NCI-H345 treated with DMSO at 0.1 percent for 48 hours (cell line): ENCODE results near the gene BBOF1.

Experiments used
- DNase-seq: peaks from one replicate; lab custom pipeline; 2025; ENCODE audit not compliant: unreplicated experiment; lab: John Stamatoyannopoulos, UW

BBOF1 gene

GRCh38 chr14:74022346-74022745 is 3.2 kb downstream of the BBOF1 start:
- no peak for DNase-seq

GRCh38 chr14:74029136-74029535 is 10.0 kb downstream of the BBOF1 start:
- DNase-seq, result no peak

GRCh38 chr14:74034572-74034971 is 15.4 kb downstream of the BBOF1 start:
- no peak for DNase-seq

DNA sequence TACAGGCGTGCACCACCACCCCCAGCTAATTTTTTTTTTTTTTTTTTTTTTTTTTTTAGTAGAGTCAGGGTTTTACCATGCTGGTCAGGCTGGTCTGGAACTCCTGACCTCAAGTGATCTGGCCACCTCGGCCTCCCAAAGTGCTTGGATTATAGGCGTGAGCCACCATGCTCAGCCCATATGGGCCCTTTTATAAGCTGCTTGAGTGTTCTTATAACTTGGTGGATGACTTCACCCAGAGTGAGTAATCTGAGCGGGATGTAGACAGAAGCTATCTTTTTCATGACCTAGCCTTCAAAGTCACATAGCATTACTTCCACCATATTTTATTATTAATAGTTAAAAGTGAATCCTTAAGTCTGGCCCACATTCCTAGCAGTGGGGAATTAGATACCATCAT is 16.4 kb downstream of the BBOF1 start:
- DNase-seq, result no peak

- DNase-seq, result peak; percentile 41
Measured at GRCh38 chr14:74038020-74038859, 19.1 kb downstream of the BBOF1 start.

- DNase-seq, result no peak
Measured at GRCh38 chr14:74042296-74042695, 23.1 kb downstream of the BBOF1 start.

DNA sequence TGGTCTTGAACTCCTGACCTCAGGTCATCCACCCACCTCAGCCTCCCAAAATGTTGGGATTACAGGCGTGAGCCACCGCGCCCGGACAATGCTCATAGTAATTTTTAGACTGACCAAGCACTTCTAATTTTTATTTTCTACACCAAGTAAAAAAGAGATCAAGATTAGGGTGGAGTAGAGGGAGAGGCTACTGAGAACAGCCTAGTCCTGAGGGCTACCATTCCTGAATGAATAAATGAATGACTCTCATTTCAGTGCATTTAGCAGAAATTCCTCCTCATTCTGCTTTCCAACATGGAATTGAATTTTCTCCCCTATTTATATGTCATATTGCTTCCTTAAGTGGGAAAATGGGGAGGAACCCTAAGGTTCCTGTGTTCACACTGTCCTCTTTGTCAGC is 26.4 kb downstream of the BBOF1 start:
- DNase-seq, result no peak

DNA sequence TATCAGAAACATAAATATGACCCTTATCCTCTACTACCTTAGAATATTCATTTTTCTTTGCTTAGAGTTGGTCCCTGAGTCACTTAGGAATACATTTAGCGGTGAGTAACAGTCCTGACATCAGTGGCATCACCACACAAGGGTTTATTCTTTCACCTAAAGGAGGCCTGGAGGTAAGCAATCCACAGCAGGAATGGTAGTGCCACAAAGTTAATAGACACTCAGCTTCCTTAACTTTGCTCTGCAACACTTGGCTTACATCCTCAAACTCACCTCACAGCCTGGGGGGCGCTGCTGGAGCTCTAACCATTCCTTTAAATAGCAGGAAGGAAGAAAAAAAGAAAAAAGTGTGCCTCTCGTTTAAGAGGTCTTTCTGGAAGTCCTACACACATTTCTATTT is 29.1 kb downstream of the BBOF1 start:
- no peak for DNase-seq

DNA sequence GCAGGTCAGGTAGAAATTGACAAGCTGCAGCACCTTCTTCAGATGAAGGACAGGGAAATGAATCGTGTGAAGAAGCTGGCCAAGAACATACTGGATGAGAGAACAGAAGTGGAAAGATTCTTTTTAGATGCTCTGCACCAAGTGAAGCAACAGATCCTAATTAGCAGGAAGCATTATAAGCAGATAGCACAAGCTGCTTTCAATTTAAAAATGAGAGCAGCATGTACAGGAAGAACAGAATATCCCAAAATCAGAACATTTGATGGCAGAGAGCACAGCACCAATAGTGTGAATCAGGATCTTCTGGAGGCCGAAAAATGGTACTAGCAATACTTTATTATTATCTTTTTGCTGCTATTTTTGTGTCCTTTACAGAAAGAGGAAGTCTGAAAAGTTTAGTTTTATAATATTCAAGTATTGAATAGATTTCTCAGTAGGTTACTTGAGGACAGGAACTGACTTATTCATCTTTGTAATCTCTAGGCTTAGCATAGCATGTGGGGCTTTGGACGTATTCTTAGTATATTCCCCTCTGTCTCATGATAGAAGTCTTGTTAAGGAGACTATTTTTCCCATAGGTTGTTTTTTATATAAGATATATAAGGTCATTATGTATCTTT is 30.8 kb downstream of the BBOF1 start:
- no peak for DNase-seq

DNA sequence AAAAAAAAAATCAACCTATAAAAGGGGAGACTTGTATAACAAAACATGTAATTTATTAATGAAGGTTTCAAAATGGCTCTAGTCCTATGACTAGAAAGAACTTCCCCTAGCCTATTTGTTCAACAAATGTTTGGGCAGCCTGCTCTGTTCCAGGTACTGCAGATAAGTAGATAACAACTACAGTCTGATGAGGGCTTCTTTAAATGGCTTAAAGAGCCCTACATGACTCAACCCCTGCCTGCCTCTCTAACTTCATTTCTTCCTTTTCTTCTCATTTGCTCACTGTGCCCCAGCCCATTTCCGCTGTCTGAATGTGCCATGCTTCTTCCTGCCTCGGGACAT is 43.6 kb downstream of the BBOF1 start:
- no peak for DNase-seq

DNA sequence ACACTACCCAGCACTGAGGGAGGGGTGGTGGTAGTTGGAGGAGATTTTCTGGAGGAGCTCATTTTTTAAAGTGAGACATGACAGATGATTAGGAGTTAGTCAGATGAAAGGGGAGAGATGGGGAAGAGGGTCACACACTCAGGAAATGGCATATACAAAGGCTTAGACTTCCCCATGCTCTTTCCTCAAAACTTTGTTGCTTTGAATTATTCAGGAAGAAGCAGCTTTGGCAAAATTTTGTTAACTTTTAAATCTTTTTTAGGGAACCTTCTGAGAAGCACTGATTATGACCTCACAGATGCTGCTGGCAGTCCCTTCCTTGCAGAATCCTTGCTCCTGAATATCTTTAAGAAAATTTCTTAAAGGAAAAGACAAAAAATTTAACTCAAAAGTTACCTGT is 45.3 kb downstream of the BBOF1 start:
- DNase-seq, result no peak

- no peak for DNase-seq
Measured at GRCh38 chr14:74064883-74065282, 45.7 kb downstream of the BBOF1 start.

DNA sequence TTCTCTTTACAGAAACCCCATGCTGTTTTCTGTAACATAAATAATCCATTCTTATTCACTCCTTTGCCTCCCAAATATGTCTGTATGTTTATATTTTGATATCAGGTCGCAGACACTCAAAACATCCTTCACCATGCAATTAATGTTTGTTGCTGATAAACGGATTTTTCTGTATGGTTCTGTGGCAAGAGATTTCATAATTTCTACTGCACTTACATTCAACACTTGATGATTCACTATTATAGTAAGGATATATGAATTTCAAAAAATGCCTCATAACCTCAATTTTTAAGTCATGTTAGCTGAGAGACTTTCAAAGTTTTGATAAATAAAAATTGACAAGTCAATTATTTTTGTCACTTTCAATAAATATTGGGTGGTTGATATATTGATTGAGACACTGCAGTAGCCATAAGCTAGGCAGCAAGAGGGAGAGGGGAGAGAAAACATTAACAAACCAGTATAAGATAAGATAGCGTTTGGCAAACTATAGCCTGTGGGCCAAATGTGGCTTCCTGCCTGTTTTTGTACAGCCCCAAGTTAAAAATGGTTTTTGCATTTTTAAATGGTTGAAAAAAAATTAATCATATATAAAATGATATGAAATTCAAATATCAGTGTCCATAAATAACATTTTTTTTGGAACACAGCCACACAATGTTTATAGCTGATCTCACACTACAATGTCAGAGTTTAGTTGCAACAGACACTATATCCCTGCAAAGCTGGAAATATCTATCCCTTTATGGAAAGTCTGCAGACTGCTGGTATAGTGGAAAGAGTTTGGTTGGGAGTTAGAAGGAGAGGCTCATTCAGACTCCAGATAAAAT is 46.8 kb downstream of the BBOF1 start:
- DNase-seq, result no peak

- no peak for DNase-seq
Measured at GRCh38 chr14:74077401-74077800, 58.3 kb downstream of the BBOF1 start.

DNA sequence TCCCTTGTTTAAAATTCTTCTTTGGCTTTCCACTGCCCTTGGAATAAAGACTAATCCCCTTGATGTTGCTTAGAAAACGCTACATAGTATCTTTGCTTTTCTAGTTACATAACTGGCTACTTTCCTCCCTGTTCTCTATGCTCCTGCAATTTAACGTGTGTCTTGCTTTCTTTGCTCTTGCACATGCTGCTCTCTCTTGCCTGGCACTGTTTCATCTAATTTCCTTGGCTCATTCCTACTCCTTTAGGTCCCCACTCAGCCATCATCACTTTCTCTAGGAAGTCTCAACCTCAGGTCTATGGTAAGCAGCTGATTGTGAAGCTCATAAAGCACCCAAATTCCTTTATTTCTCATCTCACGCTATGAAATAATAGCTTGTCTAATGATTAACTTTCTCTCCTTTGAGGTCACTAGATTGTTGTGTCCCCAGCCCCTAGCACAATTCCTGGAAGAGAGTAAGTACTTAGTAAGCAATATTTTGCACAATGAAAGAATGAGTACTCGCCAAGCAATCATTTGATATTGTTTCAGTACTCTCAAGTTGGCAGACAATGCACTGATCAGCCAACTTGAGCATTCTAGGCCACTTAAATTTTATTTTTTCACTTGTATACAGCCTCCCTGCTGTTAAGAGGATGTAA is 61.8 kb downstream of the BBOF1 start:
- no peak for DNase-seq

DNA sequence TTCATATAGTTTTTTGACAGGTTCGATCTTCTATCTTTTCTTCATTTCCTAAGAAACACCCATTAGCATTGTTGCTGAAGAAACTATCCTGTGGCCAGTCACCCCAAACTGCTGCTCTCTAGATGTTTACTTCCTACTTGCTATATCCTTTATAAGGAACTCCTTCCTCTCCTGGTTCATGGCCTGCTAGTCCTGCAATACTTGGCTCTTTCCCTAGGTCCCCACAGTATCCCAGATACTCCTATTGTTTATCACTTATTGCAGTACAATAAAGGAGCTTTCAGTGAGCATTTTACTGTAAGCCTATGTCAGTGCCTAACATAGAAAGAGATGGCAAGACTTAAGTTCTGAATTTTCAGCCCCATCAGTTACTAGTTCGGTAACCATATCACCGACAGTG is 62.3 kb downstream of the BBOF1 start:
- DNase-seq, result no peak

- no peak for DNase-seq
Measured at GRCh38 chr14:74083161-74083560, 64.0 kb downstream of the BBOF1 start.

GRCh38 chr14:74083784-74084276 is 64.7 kb downstream of the BBOF1 start:
- DNase-seq, result no peak

- peak; percentile 100 for DNase-seq
Measured at GRCh38 chr14:74084277-74085046, 65.3 kb downstream of the BBOF1 start, which contains the start of the genes ALDH6A1 and LIN52. ALDH6A1 (minus strand) TSS chr14:74084453; CDS start chr14:74084394, 59 bp downstream. LIN52 (plus strand) TSS chr14:74084956; CDS start chr14:74084975, 19 bp downstream.

GRCh38 chr14:74085047-74085637 is 66.0 kb downstream of the BBOF1 start:
- DNase-seq, result no peak
